Chondrocyte (in vitro differentiated cells): ENCODE data around the gene ANGPTL7. TPM values are rescaled to one million over a fixed set of nuclear protein-coding genes. Genes with fewer than 3 reads are reported as not detected.

Experiments used
- DNase-seq: peaks from one replicate; pipeline ENCODE4 v3.0.0; 2021; ENCODE audit warnings: mixed read lengths, low spot score
- H3K27ac Mint-ChIP-seq: one replicate; pipeline ENCODE4 v1.8.0; 2021; ENCODE audit warnings: mild to moderate bottlenecking, moderate library complexity, mixed read lengths; ENCODE audit not compliant: unreplicated experiment
- H3K27me3 Mint-ChIP-seq: 2 replicates; pipeline ENCODE4 v1.8.0; 2021; ENCODE audit warnings: low read depth, mixed read lengths
- H3K36me3 Mint-ChIP-seq: 2 replicates; pipeline ENCODE4 v1.8.0; 2021; ENCODE audit warnings: low read depth, mixed read lengths
- H3K4me1 Mint-ChIP-seq: 2 replicates; pipeline ENCODE4 v1.8.0; 2021; ENCODE audit warnings: low read depth, mild to moderate bottlenecking, mixed read lengths
- H3K4me3 Mint-ChIP-seq: one replicate; pipeline ENCODE4 v1.8.0; 2021; ENCODE audit warnings: mild to moderate bottlenecking, moderate library complexity, mixed read lengths; ENCODE audit not compliant: unreplicated experiment
- H3K9me3 Mint-ChIP-seq: 2 replicates; pipeline ENCODE4 v1.8.0; 2021; ENCODE audit warnings: low read depth, mixed read lengths
- CTCF ChIP-seq: fragments of 200-600 bp; sonication (generic); IDR thresholded peaks from 2 replicates; pipeline ENCODE4 v1.5.0; 2021; ENCODE audit warnings: antibody characterized with exemption, mild to moderate bottlenecking, moderate library complexity
- total RNA-seq: library from RNA; stranded (reverse); gene quantifications from 3 replicates; pipeline ENCODE4 v1.2.1, GENCODE V29; 2021

Gene ANGPTL7
- total RNA-seq, 1 donor from 2014 or later, result not detected

- Mint-ChIP-seq H3K27me3 (no peaks in the 10 kb centered on the region), H3K27ac (no peak overlapping the region), H3K36me3 (peaks cover 8% of the 10 kb centered on the region), H3K4me3 (no peak overlapping the region), H3K9me3 (no peaks in the 10 kb centered on the region), H3K4me1 (peaks cover 27% of the 10 kb centered on the region)
- DNase-seq, result no peak
- no peak for TF ChIP-seq CTCF
These were observed 6.3 kb upstream of the ANGPTL7 start for GRCh38 chr1:11182884-11183283.

GRCh38 chr1:11184973-11185372 lies 4.2 kb upstream of the ANGPTL7 start:
- no peaks in the 10 kb centered on the region for H3K9me3 Mint-ChIP-seq
- H3K4me1 Mint-ChIP-seq, result peaks cover 9% of the 10 kb centered on the region
- H3K4me3 Mint-ChIP-seq, result no peak overlapping the region
- DNase-seq, result no peak
- peaks cover 11% of the 10 kb centered on the region for H3K36me3 Mint-ChIP-seq
- no peak for TF ChIP-seq CTCF
- H3K27ac Mint-ChIP-seq, result no peak overlapping the region
- no peaks in the 10 kb centered on the region for H3K27me3 Mint-ChIP-seq

GRCh38 chr1:11187000-11187399 lies 2.2 kb upstream of the ANGPTL7 start:
- H3K4me1 Mint-ChIP-seq, result peaks cover 3% of the 10 kb centered on the region

GRCh38 chr1:11187494-11187893 lies 1.7 kb upstream of the ANGPTL7 start:
- Mint-ChIP-seq H3K27me3 (no peaks in the 10 kb centered on the region), H3K27ac (no peak overlapping the region), H3K36me3 (peaks cover 17% of the 10 kb centered on the region), H3K4me3 (no peak overlapping the region), H3K9me3 (no peaks in the 10 kb centered on the region), H3K4me1 (peaks cover 3% of the 10 kb centered on the region)
- no peak for DNase-seq
- no peak for TF ChIP-seq CTCF

More at GRCh38 chr1:11187000-11187399, 2.2 kb upstream of the ANGPTL7 start:
- DNase-seq, result no peak
- no peak for TF ChIP-seq CTCF
- no peaks in the 10 kb centered on the region for H3K27me3 Mint-ChIP-seq
- H3K36me3 Mint-ChIP-seq, result peaks cover 15% of the 10 kb centered on the region
- no peak overlapping the region for H3K27ac Mint-ChIP-seq
- H3K9me3 Mint-ChIP-seq, result no peaks in the 10 kb centered on the region
- H3K4me3 Mint-ChIP-seq, result no peak overlapping the region

- no peak overlapping the region for H3K27ac Mint-ChIP-seq
- no peak overlapping the region for H3K4me3 Mint-ChIP-seq
- no peak for DNase-seq
- H3K27me3 Mint-ChIP-seq, result no peaks in the 10 kb centered on the region
- peaks cover 3% of the 10 kb centered on the region for H3K4me1 Mint-ChIP-seq
- H3K36me3 Mint-ChIP-seq, result peaks cover 16% of the 10 kb centered on the region
- no peak for TF ChIP-seq CTCF
- H3K9me3 Mint-ChIP-seq, result no peaks in the 10 kb centered on the region
These were observed 1.2 kb upstream of the ANGPTL7 start for GRCh38 chr1:11187931-11188330.
